Measurements from ENCODE around the gene SULT1C4.

GRCh38 chr2:108404784-108405397 is 27.1 kb downstream of the SULT1C4 start:
- TF ChIP-seq ELF4 (CRISPR knock-in tag; IDR thresholded peaks at IDR 0.05; ENCODE audit: low read depth) (no peak), SMAD4 (CRISPR knock-in tag; IDR thresholded peaks at IDR 0.05) (no peak), ZNF121 (CRISPR knock-in tag; IDR thresholded peaks at IDR 0.05) (no peak), CTCF (IDR thresholded peaks at IDR 0.05) (no peak), ATF1 (CRISPR knock-in tag; IDR thresholded peaks at IDR 0.05) (no peak), TP53 (CRISPR knock-in tag; IDR thresholded peaks at IDR 0.05) (no peak), NR3C1 (CRISPR knock-in tag; conservative IDR thresholded peaks at IDR 0.05; ENCODE audit: low read depth) (no peak), E2F1 (CRISPR knock-in tag; IDR thresholded peaks at IDR 0.05) (no peak), ZNF138 (CRISPR knock-in tag; conservative IDR thresholded peaks at IDR 0.05) (no peak), HMGXB4 (CRISPR knock-in tag; IDR thresholded peaks at IDR 0.05) (no peak), PRRX2 (CRISPR knock-in tag; IDR thresholded peaks at IDR 0.05) (no peak)

Measured in WTC11 (cell line).